ENCODE data around the gene CASP10. TPM values are rescaled to one million over a fixed set of nuclear protein-coding genes. Genes with fewer than 3 reads are reported as not detected.

CASP10 gene
- total and polyA plus RNA-seq, 9 of the 15 experiments (the other 6 are each of a cell fraction or from before 2014, with no cell fraction given) = 7.1 to 20.4 (median 10.8) TPM

DNA sequence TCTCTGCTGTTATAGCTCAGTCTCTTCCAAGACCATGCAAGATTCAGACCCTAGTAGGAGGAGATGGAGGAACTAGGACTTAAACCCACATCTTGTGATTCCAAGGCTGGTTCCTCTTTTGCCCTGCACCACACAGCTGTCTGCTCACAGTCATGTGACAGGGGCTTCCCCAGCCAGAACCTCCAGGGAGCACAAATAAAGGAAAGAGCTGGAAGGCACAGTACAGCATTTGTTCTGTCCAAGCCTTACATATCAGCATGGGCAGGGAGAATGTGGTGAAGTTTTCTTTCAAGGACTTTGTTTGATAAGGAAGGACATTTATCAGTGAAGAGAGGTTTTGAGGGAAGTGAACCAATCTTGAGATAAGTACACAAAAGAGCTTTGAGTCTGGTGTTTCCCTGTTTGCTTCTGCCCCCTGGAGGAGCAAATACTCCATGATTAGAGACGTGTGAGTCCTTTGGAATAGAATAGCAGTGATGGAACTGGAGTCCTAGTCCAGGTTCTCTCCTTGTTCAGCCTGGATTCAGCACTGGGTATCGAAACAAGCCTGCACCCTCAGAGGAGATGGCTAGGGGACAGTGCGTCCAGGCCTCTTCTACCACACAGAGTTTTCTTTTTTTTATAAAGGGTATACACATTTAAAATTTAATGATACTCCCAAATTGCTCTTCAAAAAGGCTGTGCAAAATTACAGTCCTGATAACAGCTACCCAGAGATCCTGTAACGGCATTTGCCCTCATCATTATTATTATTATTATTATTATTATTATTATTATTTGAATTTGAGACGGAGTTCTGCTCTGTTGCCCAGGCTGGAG is 24.6 kb upstream of the CASP10 start (continued):
- TF ChIP-seq, protein P1, sequence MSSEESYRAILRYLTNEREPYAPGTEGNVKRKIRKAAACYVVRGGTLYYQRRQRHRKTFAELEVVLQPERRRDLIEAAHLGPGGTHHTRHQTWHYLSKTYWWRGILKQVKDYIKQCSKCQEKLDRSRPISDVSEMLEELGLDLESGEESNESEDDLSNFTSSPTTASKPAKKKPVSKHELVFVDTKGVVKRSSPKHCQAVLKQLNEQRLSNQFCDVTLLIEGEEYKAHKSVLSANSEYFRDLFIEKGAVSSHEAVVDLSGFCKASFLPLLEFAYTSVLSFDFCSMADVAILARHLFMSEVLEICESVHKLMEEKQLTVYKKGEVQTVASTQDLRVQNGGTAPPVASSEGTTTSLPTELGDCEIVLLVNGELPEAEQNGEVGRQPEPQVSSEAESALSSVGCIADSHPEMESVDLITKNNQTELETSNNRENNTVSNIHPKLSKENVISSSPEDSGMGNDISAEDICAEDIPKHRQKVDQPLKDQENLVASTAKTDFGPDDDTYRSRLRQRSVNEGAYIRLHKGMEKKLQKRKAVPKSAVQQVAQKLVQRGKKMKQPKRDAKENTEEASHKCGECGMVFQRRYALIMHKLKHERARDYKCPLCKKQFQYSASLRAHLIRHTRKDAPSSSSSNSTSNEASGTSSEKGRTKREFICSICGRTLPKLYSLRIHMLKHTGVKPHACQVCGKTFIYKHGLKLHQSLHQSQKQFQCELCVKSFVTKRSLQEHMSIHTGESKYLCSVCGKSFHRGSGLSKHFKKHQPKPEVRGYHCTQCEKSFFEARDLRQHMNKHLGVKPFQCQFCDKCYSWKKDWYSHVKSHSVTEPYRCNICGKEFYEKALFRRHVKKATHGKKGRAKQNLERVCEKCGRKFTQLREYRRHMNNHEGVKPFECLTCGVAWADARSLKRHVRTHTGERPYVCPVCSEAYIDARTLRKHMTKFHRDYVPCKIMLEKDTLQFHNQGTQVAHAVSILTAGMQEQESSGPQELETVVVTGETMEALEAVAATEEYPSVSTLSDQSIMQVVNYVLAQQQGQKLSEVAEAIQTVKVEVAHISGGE (CRISPR knock-in tag; IDR thresholded peaks at IDR 0.05) = peak in 1 of 3 experiments; percentile 68; a peak in 2 of 6 replicates
- TF ChIP-seq, protein P2, sequence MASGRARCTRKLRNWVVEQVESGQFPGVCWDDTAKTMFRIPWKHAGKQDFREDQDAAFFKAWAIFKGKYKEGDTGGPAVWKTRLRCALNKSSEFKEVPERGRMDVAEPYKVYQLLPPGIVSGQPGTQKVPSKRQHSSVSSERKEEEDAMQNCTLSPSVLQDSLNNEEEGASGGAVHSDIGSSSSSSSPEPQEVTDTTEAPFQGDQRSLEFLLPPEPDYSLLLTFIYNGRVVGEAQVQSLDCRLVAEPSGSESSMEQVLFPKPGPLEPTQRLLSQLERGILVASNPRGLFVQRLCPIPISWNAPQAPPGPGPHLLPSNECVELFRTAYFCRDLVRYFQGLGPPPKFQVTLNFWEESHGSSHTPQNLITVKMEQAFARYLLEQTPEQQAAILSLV (tag; IDR thresholded peaks at IDR 0.05) = no peak
- TF ChIP-seq ZFP36 (IDR thresholded peaks at IDR 0.05; ENCODE audit: low read depth, low read length, partially characterized antibody) (no peak), ELF1 (tag; IDR thresholded peaks at IDR 0.05) (peak; percentile 55), TCF7 (IDR thresholded peaks at IDR 0.05; ENCODE audit: borderline replicate concordance) (no peak), KLF6 (CRISPR knock-in tag; IDR thresholded peaks at IDR 0.05; ENCODE audit: borderline replicate concordance) (no peak), RHOXF2B (CRISPR knock-in tag; conservative IDR thresholded peaks at IDR 0.05) (no peak), RBBP5 (IDR thresholded peaks at IDR 0.05; ENCODE audit: borderline replicate concordance, insufficient read depth, low read length, poor library complexity, severe bottlenecking) (peak; percentile 10), EHMT2 (IDR thresholded peaks at IDR 0.05) (no peak), POU5F1 (IDR thresholded peaks at IDR 0.05; ENCODE audit: borderline replicate concordance, low read depth, low read length, partially characterized antibody) (no peak), NR2C1 (IDR thresholded peaks at IDR 0.05) (peak; percentile 22; the same call in 1 of the 2 replicates), NR2C1 (tag; IDR thresholded peaks at IDR 0.05) (no peak), SP2 (IDR thresholded peaks at IDR 0.05; ENCODE audit: extremely low read depth, low read depth, low read length, poor library complexity, severe bottlenecking) (no peak)
- TF ChIP-seq, protein P3, sequence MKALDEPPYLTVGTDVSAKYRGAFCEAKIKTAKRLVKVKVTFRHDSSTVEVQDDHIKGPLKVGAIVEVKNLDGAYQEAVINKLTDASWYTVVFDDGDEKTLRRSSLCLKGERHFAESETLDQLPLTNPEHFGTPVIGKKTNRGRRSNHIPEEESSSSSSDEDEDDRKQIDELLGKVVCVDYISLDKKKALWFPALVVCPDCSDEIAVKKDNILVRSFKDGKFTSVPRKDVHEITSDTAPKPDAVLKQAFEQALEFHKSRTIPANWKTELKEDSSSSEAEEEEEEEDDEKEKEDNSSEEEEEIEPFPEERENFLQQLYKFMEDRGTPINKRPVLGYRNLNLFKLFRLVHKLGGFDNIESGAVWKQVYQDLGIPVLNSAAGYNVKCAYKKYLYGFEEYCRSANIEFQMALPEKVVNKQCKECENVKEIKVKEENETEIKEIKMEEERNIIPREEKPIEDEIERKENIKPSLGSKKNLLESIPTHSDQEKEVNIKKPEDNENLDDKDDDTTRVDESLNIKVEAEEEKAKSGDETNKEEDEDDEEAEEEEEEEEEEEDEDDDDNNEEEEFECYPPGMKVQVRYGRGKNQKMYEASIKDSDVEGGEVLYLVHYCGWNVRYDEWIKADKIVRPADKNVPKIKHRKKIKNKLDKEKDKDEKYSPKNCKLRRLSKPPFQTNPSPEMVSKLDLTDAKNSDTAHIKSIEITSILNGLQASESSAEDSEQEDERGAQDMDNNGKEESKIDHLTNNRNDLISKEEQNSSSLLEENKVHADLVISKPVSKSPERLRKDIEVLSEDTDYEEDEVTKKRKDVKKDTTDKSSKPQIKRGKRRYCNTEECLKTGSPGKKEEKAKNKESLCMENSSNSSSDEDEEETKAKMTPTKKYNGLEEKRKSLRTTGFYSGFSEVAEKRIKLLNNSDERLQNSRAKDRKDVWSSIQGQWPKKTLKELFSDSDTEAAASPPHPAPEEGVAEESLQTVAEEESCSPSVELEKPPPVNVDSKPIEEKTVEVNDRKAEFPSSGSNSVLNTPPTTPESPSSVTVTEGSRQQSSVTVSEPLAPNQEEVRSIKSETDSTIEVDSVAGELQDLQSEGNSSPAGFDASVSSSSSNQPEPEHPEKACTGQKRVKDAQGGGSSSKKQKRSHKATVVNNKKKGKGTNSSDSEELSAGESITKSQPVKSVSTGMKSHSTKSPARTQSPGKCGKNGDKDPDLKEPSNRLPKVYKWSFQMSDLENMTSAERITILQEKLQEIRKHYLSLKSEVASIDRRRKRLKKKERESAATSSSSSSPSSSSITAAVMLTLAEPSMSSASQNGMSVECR (CRISPR knock-in tag; IDR thresholded peaks at IDR 0.05) = 0 out of 2 replicates have a peak, but pooled peaks have one; percentile 50
- TF ChIP-seq, protein P4, sequence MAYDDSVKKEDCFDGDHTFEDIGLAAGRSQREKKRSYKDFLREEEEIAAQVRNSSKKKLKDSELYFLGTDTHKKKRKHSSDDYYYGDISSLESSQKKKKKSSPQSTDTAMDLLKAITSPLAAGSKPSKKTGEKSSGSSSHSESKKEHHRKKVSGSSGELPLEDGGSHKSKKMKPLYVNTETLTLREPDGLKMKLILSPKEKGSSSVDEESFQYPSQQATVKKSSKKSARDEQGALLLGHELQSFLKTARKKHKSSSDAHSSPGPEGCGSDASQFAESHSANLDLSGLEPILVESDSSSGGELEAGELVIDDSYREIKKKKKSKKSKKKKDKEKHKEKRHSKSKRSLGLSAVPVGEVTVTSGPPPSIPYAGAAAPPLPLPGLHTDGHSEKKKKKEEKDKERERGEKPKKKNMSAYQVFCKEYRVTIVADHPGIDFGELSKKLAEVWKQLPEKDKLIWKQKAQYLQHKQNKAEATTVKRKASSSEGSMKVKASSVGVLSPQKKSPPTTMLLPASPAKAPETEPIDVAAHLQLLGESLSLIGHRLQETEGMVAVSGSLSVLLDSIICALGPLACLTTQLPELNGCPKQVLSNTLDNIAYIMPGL (CRISPR knock-in tag; IDR thresholded peaks at IDR 0.05) = no peak

Data from K562 (cell line).